Ovary (tissue), 9 donors: ENCODE measurements around the gene MAPK7. TPM values are rescaled to one million over a fixed set of nuclear protein-coding genes. Genes with fewer than 3 reads are reported as not detected.

Experiments used
- DNase-seq, 5 donors: peaks; one replicate each; pipeline ENCODE4 v3.0.0-alpha.2; 2019 to 2020
- H3K27ac ChIP-seq, 2 donors: fragments of 200-600 bp; one replicate each; pipeline versions ENCODE4 v1.5.1 to v1.8.0; 2019 to 2022
- H3K27me3 ChIP-seq: fragments of 200-600 bp; one replicate; pipeline ENCODE4 v1.8.0; 2022
- H3K36me3 ChIP-seq: fragments of 200-600 bp; sonication (generic); one replicate; pipeline ENCODE4 v1.5.1; 2019
- H3K4me1 ChIP-seq: one replicate; pipeline ENCODE4 v1.8.1; 2013; ENCODE audit warnings: mild to moderate bottlenecking, moderate library complexity; ENCODE audit not compliant: insufficient read depth
- H3K4me3 ChIP-seq: fragments of 200-600 bp; sonication (generic); one replicate; pipeline ENCODE4 v1.5.1; 2017
- H3K9me3 ChIP-seq, 2 donors: fragments of 200-600 bp in 1 of 2; sonication (generic) in 1 of 2; one replicate each; pipeline versions ENCODE4 v1.5.1 to v1.8.1; 2013 to 2019; ENCODE audit warnings: mild to moderate bottlenecking in 1 of 2, moderate library complexity in 1 of 2
- EP300 ChIP-seq: sonication (generic); formaldehyde crosslinking; IDR thresholded peaks from one replicate; pipeline ENCODE4 v1.6.1; 2017; ENCODE audit warnings: antibody characterized with exemption
- POLR2A ChIP-seq: fragments of 450-650 bp; IDR thresholded peaks from one replicate; pipeline ENCODE4 v1.6.1; 2017; ENCODE audit warnings: antibody characterized with exemption, mild to moderate bottlenecking, moderate library complexity
- WGBS, 3 donors: extraction: QIAGEN DNeasy Blood & Tissue Kit in 1 of 3; methylation state at CpG; one replicate each; pipeline versions ENCODE4 v1.1.5 to v1.1.7; 2013 to 2017; 5-methylcytosine and 5-hydroxymethylcytosine counted together
- intact Hi-C, 4 donors: fragments of 100-400 bp; cut with DNase I; formaldehyde crosslinking; loops; one replicate each; pipeline versions ENCODE4 v1.11.0 to v1.15.1; 2022 to 2023
- polyA plus RNA-seq, 2 donors: library from polyadenylated mRNA; stranded (reverse); fragments of 200-250 nt in 1 of 2; fragments of 350-450 nt in 1 of 2; fragmentation: Illumina TruSeq in 1 of 2; extraction: RNeasy Lipid Tissue Mini Kit (QIAGEN cat#74804) in 1 of 2; gene quantifications; one replicate each; pipeline ENCODE4 v1.2.3, GENCODE V29; 2013 to 2014
- total RNA-seq, 7 donors: library from RNA; depleted of rRNA in 2 of 7; stranded (reverse); fragments of >200 nt in 2 of 7; fragmentation: NEBNext Ultra II Directional in 3 of 7; extraction: Animal tissue kit (Norgen Biotek cat#: 25700) in 3 of 7; gene quantifications; one replicate each; pipeline versions ENCODE4 v1.1.0 to v1.2.4, GENCODE V29; 2016 to 2023
- TF ChIP-seq, protein P1 (sequence below), 3 donors: fragments of 450-650 bp in 2 of 3; fragments of 200-600 bp in 1 of 3; IDR thresholded peaks; one replicate each; pipeline versions ENCODE4 v1.5.1 to v1.8.0; 2016 to 2022; ENCODE audit warnings: antibody characterized with exemption in 3 of 3, mild to moderate bottlenecking in 1 of 3
- donor health status: DM: no; HTN: no; CAD: no; lungs with moderate emphysema.
- donor health status: DM: no; HTN: no; CAD: no.
- donor health status: Bipolar disorder and iron deficiency.
- donor health status: DM: yes; HTN: yes; CAD: no.
- donor health status: DM: no; HTN: no; CAD: no.
- donor health status: DM: yes; HTN: yes; CAD: no.

MAPK7 gene
- total and polyA plus RNA-seq, 9 donors, result 14.3 to 74.6 (median 39.3) TPM

DNA sequence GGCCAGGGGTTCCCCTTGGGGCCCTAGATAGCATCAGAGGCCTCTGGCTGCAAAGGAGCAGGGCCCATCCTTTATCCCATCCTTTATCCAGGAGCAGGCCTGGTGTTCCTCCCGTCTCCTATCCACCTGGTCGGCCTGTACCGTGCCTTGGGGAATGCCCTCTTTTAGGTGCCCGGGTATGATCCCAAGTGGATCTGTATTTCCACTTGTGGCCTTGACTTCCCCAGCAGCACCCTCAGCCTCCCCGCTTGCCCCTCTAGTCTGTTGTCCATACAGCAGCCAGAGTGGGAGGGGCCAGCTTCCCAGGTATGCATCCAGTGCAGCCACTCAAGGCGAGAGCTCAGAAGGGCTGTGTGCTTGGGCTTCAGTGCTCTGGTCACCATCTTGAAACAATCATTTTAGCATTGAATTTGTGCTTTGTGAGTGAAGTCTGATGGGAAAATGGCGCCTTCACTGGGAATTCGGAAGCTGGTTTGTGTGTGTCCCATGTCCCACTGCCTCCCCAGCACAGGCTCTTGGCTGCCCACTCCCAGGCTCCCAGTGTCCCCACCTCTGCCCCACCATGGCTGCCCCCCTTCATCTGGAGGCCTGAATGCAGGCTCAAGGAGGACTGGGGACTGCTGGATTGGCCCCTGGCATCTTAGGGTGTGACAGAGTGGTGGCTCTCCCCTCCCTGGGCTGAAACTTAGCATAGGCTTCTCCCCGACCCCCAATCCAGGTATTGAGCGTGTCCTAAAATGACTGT lies 29.5 kb downstream of the MAPK7 start:
- intact Hi-C loops, result no loop called here
- no peaks in the 10 kb centered on the region for H3K27me3 ChIP-seq
- H3K4me1 ChIP-seq, result no peaks in the 10 kb centered on the region
- no peak for DNase-seq
- no peak overlapping the region for H3K4me3 ChIP-seq
- no peaks in the 10 kb centered on the region for H3K36me3 ChIP-seq
- TF ChIP-seq EP300 (no peak), POLR2A (no peak)
- TF ChIP-seq, protein P1, sequence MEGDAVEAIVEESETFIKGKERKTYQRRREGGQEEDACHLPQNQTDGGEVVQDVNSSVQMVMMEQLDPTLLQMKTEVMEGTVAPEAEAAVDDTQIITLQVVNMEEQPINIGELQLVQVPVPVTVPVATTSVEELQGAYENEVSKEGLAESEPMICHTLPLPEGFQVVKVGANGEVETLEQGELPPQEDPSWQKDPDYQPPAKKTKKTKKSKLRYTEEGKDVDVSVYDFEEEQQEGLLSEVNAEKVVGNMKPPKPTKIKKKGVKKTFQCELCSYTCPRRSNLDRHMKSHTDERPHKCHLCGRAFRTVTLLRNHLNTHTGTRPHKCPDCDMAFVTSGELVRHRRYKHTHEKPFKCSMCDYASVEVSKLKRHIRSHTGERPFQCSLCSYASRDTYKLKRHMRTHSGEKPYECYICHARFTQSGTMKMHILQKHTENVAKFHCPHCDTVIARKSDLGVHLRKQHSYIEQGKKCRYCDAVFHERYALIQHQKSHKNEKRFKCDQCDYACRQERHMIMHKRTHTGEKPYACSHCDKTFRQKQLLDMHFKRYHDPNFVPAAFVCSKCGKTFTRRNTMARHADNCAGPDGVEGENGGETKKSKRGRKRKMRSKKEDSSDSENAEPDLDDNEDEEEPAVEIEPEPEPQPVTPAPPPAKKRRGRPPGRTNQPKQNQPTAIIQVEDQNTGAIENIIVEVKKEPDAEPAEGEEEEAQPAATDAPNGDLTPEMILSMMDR (IDR thresholded peaks at IDR 0.05), result no peak
- 94 to 98% (median 96%) methylated on average over 10 of the region's 10 CpGs for WGBS, 3 donors
- H3K9me3 ChIP-seq, result no peaks in the 10 kb centered on the region
- no peak overlapping the region for H3K27ac ChIP-seq

- Histone ChIP-seq H3K4me3 (no peak overlapping the region), H3K27ac (no peak overlapping the region), H3K36me3 (no peaks in the 10 kb centered on the region), H3K4me1 (no peaks in the 10 kb centered on the region), H3K27me3 (no peaks in the 10 kb centered on the region), H3K9me3 (no peaks in the 10 kb centered on the region)
- 94 to 100% (median 98%) methylated on average over 2 of the region's 2 CpGs for WGBS, 3 donors
- TF ChIP-seq, protein P1 (IDR thresholded peaks at IDR 0.05), result no peak
- TF ChIP-seq POLR2A (no peak), EP300 (no peak)
- intact Hi-C loops, result no loop called here
- no peak for DNase-seq
Measured at GRCh38 chr17:19408346-19408710, 30.0 kb downstream of the MAPK7 start.

DNA sequence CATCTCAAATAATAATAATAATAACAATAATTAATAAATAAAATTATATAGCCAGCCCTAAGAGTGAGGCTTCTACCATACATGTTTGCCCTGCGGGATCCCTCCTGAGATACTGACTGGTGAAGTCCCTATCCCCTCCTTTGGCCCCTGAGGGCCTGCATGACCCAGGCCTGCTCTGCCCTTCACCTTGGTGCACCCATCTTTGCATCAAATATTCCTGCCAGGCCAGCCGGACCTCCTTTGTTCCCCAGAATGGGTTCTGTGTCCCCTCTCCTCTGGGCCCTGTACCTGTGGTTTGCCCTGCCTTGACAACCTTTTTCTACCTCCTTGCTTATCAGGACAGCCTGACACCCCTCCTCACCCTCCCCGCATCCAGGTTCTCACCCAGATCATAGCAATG lies 30.8 kb downstream of the MAPK7 start:
- Histone ChIP-seq H3K4me3 (no peak overlapping the region), H3K27ac (no peak overlapping the region), H3K27me3 (no peaks in the 10 kb centered on the region), H3K4me1 (no peaks in the 10 kb centered on the region), H3K36me3 (no peaks in the 10 kb centered on the region), H3K9me3 (no peaks in the 10 kb centered on the region)
- 94 to 99% (median 94%) methylated on average over 3 of the region's 3 CpGs for WGBS, 3 donors
- TF ChIP-seq POLR2A, result no peak
- no peak for TF ChIP-seq EP300
- DNase-seq, result no peak
- intact Hi-C loops, result no loop called here

DNA sequence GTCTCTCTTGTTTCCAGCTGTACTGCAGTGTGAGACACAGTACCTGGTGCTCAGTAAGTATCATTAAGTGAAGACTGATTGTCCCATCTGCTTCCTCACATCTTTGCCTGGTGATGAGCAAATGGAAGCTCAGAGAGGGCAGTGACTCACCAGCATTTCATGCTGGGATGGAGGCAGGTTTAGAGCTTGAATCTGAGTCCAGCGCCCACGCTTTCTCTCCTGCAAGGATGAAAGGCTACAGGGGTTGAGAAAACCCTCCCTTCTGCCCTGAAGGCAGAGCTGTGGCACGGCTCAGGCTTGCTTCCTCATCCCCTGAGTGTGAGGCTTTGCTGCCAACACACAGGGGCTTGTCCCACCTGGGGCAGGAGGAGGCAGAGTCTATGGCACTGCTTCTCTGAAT lies 31.2 kb downstream of the MAPK7 start:
- H3K27ac ChIP-seq, result no peak overlapping the region
- H3K36me3 ChIP-seq, result no peaks in the 10 kb centered on the region
- 80 to 88% (median 85%) methylated on average over 3 of the region's 3 CpGs for WGBS, 3 donors
- TF ChIP-seq POLR2A, result no peak
- no peak for TF ChIP-seq EP300
- TF ChIP-seq, protein P1 (IDR thresholded peaks at IDR 0.05), result no peak
- H3K27me3 ChIP-seq, result no peaks in the 10 kb centered on the region
- no peak overlapping the region for H3K4me3 ChIP-seq
- intact Hi-C loops, result no loop called here
- no peak for DNase-seq
- no peaks in the 10 kb centered on the region for H3K9me3 ChIP-seq
- H3K4me1 ChIP-seq, result no peaks in the 10 kb centered on the region

- intact Hi-C loops, result no loop called here
- Histone ChIP-seq H3K4me3 (no peak overlapping the region), H3K4me1 (no peaks in the 10 kb centered on the region), H3K36me3 (no peaks in the 10 kb centered on the region), H3K9me3 (no peaks in the 10 kb centered on the region), H3K27me3 (no peaks in the 10 kb centered on the region), H3K27ac (no peak overlapping the region)
- TF ChIP-seq EP300, result no peak
- TF ChIP-seq POLR2A, result no peak
- TF ChIP-seq, protein P1 (IDR thresholded peaks at IDR 0.05), result no peak
- WGBS, 3 donors, result 86 to 97% (median 92%) methylated on average over 6 of the region's 6 CpGs
- DNase-seq, result no peak
Measured at GRCh38 chr17:19410091-19410490, 31.8 kb downstream of the MAPK7 start.
